H9 (cell line): ENCODE measurements around the gene ALOX12. TPM values are rescaled to one million over a fixed set of nuclear protein-coding genes. Genes with fewer than 3 reads are reported as not detected.
A peak's percentile ranks its signal among the peaks of the same experiment; 100 is the strongest.

Experiments
- DNase-seq: peaks from one replicate; pipeline ENCODE4 v3.0.0-alpha.2; 2017
- H2AFZ ChIP-seq: one replicate; pipeline ENCODE4 v1.6.1; 2013; ENCODE audit warnings: mild to moderate bottlenecking, low read length, control low read depth, moderate library complexity
- H2AK5ac ChIP-seq: 2 replicates; pipeline ENCODE4 v1.6.1; 2013; ENCODE audit warnings: low read length, control low read depth, mixed read lengths; ENCODE audit not compliant: insufficient read length
- H2BK120ac ChIP-seq: one replicate; pipeline ENCODE4 v1.6.1; 2013; ENCODE audit warnings: low read depth, mild to moderate bottlenecking, low read length, control low read depth, inconsistent platforms; ENCODE audit not compliant: poor library complexity, severe bottlenecking
- H2BK12ac ChIP-seq: 2 replicates; pipeline ENCODE4 v1.6.1; 2013; ENCODE audit warnings: low read length, control low read depth, mixed read lengths, low read depth; ENCODE audit not compliant: insufficient read length
- H2BK15ac ChIP-seq: 2 replicates; pipeline ENCODE4 v1.6.1; 2013; ENCODE audit warnings: low read depth, low read length, control low read depth
- H2BK20ac ChIP-seq: one replicate; pipeline ENCODE4 v1.6.1; 2013; ENCODE audit warnings: low read depth, mild to moderate bottlenecking, low read length, control low read depth, inconsistent platforms; ENCODE audit not compliant: poor library complexity, severe bottlenecking
- H2BK5ac ChIP-seq: 2 replicates; pipeline ENCODE4 v1.6.1; 2013; ENCODE audit warnings: low read length, control low read depth, mixed read lengths; ENCODE audit not compliant: insufficient read length
- H3K14ac ChIP-seq: 2 replicates; pipeline ENCODE4 v1.6.1; 2013; ENCODE audit warnings: low read length, control low read depth; ENCODE audit not compliant: insufficient read depth
- H3K18ac ChIP-seq: 2 replicates; pipeline ENCODE4 v1.6.1; 2013; ENCODE audit warnings: low read depth, mild to moderate bottlenecking, mixed read lengths, low read length, control low read depth; ENCODE audit not compliant: insufficient read length
- H3K23ac ChIP-seq: 2 replicates; pipeline ENCODE4 v1.6.1; 2013; ENCODE audit warnings: low read length, control low read depth, mixed read lengths, low read depth; ENCODE audit not compliant: insufficient read length
- H3K23me2 ChIP-seq: 2 replicates; pipeline ENCODE4 v1.6.1; 2013; ENCODE audit warnings: low read depth, mild to moderate bottlenecking, mixed read lengths, low read length, control low read depth; ENCODE audit not compliant: insufficient read length, poor library complexity, severe bottlenecking
- H3K27ac ChIP-seq: 2 replicates; pipeline ENCODE4 v1.5.1; 2013; ENCODE audit warnings: low read length, control low read depth, mixed read lengths, low read depth; ENCODE audit not compliant: insufficient read length
- H3K27me3 ChIP-seq: 2 replicates; pipeline ENCODE4 v1.6.1; 2013; ENCODE audit warnings: low read length, control low read depth, inconsistent platforms; ENCODE audit not compliant: insufficient read depth
- H3K4ac ChIP-seq: 2 replicates; pipeline ENCODE4 v1.6.1; 2013; ENCODE audit warnings: low read depth, mild to moderate bottlenecking, control low read depth, inconsistent platforms, low read length, moderate library complexity
- H3K4me1 ChIP-seq: 2 replicates; pipeline ENCODE4 v1.6.1; 2013; ENCODE audit warnings: low read length, control low read depth, inconsistent platforms; ENCODE audit not compliant: insufficient read depth
- H3K4me2 ChIP-seq: 2 replicates; pipeline ENCODE4 v1.6.1; 2013; ENCODE audit warnings: low read length, control low read depth, mixed read lengths; ENCODE audit not compliant: insufficient read length, insufficient read depth
- H3K56ac ChIP-seq: 2 replicates; pipeline ENCODE4 v1.6.1; 2013; ENCODE audit warnings: low read depth, mild to moderate bottlenecking, mixed read lengths, low read length, control low read depth; ENCODE audit not compliant: insufficient read length
- H3K79me1 ChIP-seq: 2 replicates; pipeline ENCODE4 v1.6.1; 2013; ENCODE audit warnings: low read depth, mild to moderate bottlenecking, moderate library complexity, low read length, control low read depth, inconsistent platforms; ENCODE audit not compliant: insufficient read depth, poor library complexity, severe bottlenecking
- H3K79me2 ChIP-seq: 2 replicates; pipeline ENCODE4 v1.6.1; 2013; ENCODE audit warnings: low read length, control low read depth, inconsistent platforms; ENCODE audit not compliant: insufficient read depth
- H3K9ac ChIP-seq: 2 replicates; pipeline ENCODE4 v1.6.1; 2013; ENCODE audit warnings: low read length, control low read depth, mixed read lengths; ENCODE audit not compliant: insufficient read length; ENCODE audit errors: extremely low read depth
- H3K9me3 ChIP-seq: one replicate; pipeline ENCODE4 v1.6.1; 2013; ENCODE audit warnings: low read depth, low read length, inconsistent platforms; ENCODE audit not compliant: control insufficient read depth
- H3T11ph ChIP-seq: one replicate; pipeline ENCODE4 v1.6.1; 2013; ENCODE audit warnings: mild to moderate bottlenecking, low read length, control low read depth, inconsistent platforms
- H4K20me1 ChIP-seq: one replicate; pipeline ENCODE4 v1.6.1; 2013; ENCODE audit not compliant: control insufficient read depth, insufficient read length, insufficient read depth
- H4K5ac ChIP-seq: 2 replicates; pipeline ENCODE4 v1.6.1; 2013; ENCODE audit warnings: low read depth, mild to moderate bottlenecking, mixed read lengths, low read length, control low read depth; ENCODE audit not compliant: insufficient read length
- H4K8ac ChIP-seq: replicated peaks from 2 replicates; pipeline ENCODE4 v1.6.1; 2013; ENCODE audit warnings: low read length, control low read depth, mixed read lengths, low read depth; ENCODE audit not compliant: insufficient read length
- H4K91ac ChIP-seq: 2 replicates; pipeline ENCODE4 v1.6.1; 2013; ENCODE audit warnings: low read depth, mild to moderate bottlenecking, moderate library complexity, mixed read lengths, low read length, control low read depth; ENCODE audit not compliant: insufficient read length
- H3K27ac Mint-ChIP-seq, 3 experiments: 2 replicates in 2 of 3; 3 replicates in 1 of 3; pipeline ENCODE4 v1.8.0; 2020 to 2021; ENCODE audit warnings: mixed read lengths in 3 of 3, mild to moderate bottlenecking in 1 of 3, moderate library complexity in 1 of 3
- H3K27me3 Mint-ChIP-seq: 2 replicates; pipeline ENCODE4 v1.8.0; 2021; ENCODE audit warnings: low read depth, mild to moderate bottlenecking, moderate library complexity, mixed read lengths
- H3K36me3 Mint-ChIP-seq, 3 experiments: 2 replicates in 2 of 3; 3 replicates in 1 of 3; pipeline ENCODE4 v1.8.0; 2020 to 2021; ENCODE audit warnings: low read depth in 3 of 3, mixed read lengths in 3 of 3; ENCODE audit not compliant: insufficient read depth in 1 of 3
- H3K4me1 Mint-ChIP-seq, 2 experiments: 2 replicates each; pipeline ENCODE4 v1.8.0; 2020; ENCODE audit warnings: mixed read lengths in 2 of 2
- H3K4me3 Mint-ChIP-seq, 2 experiments: 2 replicates in 1 of 2; 3 replicates in 1 of 2; pipeline ENCODE4 v1.8.0; 2020 to 2021; ENCODE audit warnings: mild to moderate bottlenecking in 2 of 2, mixed read lengths in 2 of 2, moderate library complexity in 1 of 2
- H3K9me3 Mint-ChIP-seq, 2 experiments: 2 replicates in 1 of 2; 3 replicates in 1 of 2; pipeline ENCODE4 v1.8.0; 2020; ENCODE audit warnings: mild to moderate bottlenecking in 2 of 2, mixed read lengths in 2 of 2, moderate library complexity in 1 of 2
- WGBS: extraction: QIAGEN DNeasy Blood & Tissue Kit; methylation state at CpG from one replicate; pipeline ENCODE4 v1.1.7; 2013; ENCODE audit warnings: missing lambda C conversion rate, low lambda C conversion rate, mixed read lengths; ENCODE audit not compliant: insufficient read length; ENCODE audit errors: extremely low coverage; 5-methylcytosine and 5-hydroxymethylcytosine counted together
- total RNA-seq: library from RNA; stranded (reverse); gene quantifications from 2 replicates; pipeline ENCODE4 v1.2.1, GENCODE V29; 2021
- TF ChIP-seq, protein P1 (sequence below): fragments of 200-600 bp; sonication (generic); conservative IDR thresholded peaks from 3 replicates; pipeline ENCODE4 v1.8.0; 2021; ENCODE audit warnings: antibody characterized with exemption, mild to moderate bottlenecking

Gene ALOX12
- total RNA-seq, 1 experiment from 2014 or later: 0.81 TPM

DNA sequence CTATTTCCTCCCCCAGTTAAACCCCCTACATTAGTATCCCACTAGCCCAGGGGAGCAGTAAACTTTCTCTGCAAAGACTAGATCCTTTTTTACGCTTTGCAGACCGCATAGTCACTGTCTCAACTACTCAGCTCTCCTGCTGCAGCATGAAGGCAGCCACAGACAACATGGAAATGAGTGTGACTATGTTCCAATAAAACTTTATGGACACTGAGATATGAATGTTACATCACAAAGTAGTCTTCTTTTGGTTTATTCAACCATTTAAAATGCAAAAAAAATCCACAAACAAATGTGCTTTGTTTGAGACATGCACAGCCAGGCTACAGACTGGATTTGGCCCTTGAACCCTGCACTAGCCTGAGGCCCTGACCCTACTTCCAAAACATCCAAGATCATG, 14.7 kb downstream of the ALOX12 start:
- no peak overlapping the region for H3K23ac ChIP-seq

More for the DNA sequence above, 14.7 kb downstream of the ALOX12 start:
- H3K36me3 Mint-ChIP-seq: peaks cover 7 to 9% (median 8%) of the 10 kb centered on the region in 3 experiments; a peak in 4 of 7 replicates
- H3K27ac Mint-ChIP-seq: no peak overlapping the region
- DNase-seq: no peak
- H3K27me3 Mint-ChIP-seq: no peaks in the 10 kb centered on the region; the same call in 1 of the 2 replicates
- H3K56ac ChIP-seq: no peak overlapping the region
- H2AK5ac ChIP-seq: no peak overlapping the region
- no peak overlapping the region for H2BK15ac ChIP-seq
- H4K5ac ChIP-seq: no peak overlapping the region
- H2BK20ac ChIP-seq: no peak overlapping the region
- peak overlapping the region; percentile 42 to 93; a peak in 4 of 5 replicates for H3K4me3 Mint-ChIP-seq
- no peaks in the 10 kb centered on the region for H3K9me3 ChIP-seq
- H3K4me2 ChIP-seq: no peak overlapping the region
- H4K91ac ChIP-seq: no peak overlapping the region
- peaks cover 21 to 31% of the 10 kb centered on the region in 2 experiments for H3K4me1 Mint-ChIP-seq
- no peak overlapping the region for H3K9ac ChIP-seq
- no peak overlapping the region for H2BK5ac ChIP-seq
- H2AFZ ChIP-seq: no peak overlapping the region
- no peaks in the 10 kb centered on the region for H4K20me1 ChIP-seq
- TF ChIP-seq, protein P1, sequence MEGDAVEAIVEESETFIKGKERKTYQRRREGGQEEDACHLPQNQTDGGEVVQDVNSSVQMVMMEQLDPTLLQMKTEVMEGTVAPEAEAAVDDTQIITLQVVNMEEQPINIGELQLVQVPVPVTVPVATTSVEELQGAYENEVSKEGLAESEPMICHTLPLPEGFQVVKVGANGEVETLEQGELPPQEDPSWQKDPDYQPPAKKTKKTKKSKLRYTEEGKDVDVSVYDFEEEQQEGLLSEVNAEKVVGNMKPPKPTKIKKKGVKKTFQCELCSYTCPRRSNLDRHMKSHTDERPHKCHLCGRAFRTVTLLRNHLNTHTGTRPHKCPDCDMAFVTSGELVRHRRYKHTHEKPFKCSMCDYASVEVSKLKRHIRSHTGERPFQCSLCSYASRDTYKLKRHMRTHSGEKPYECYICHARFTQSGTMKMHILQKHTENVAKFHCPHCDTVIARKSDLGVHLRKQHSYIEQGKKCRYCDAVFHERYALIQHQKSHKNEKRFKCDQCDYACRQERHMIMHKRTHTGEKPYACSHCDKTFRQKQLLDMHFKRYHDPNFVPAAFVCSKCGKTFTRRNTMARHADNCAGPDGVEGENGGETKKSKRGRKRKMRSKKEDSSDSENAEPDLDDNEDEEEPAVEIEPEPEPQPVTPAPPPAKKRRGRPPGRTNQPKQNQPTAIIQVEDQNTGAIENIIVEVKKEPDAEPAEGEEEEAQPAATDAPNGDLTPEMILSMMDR: no peak
- H3K27me3 ChIP-seq: no peaks in the 10 kb centered on the region
- no peak overlapping the region for H3K18ac ChIP-seq
- H3K23me2 ChIP-seq: peaks cover 13% of the 10 kb centered on the region
- H3K9me3 Mint-ChIP-seq: no peaks in the 10 kb centered on the region
- H3K4ac ChIP-seq: no peak overlapping the region
- H3K14ac ChIP-seq: no peak overlapping the region
- no peak overlapping the region for H2BK120ac ChIP-seq
- H3K27ac ChIP-seq: no peak overlapping the region
- no CpG with 5 or more reads among the region's 2 CpGs for WGBS
- no peak overlapping the region for H4K8ac ChIP-seq
- H3T11ph ChIP-seq: no peak overlapping the region
- no peaks in the 10 kb centered on the region; the same call in 1 of the 2 replicates for H3K79me2 ChIP-seq
- peaks cover 11% of the 10 kb centered on the region for H3K79me1 ChIP-seq
- H3K4me1 ChIP-seq: no peaks in the 10 kb centered on the region
- no peak overlapping the region for H2BK12ac ChIP-seq
